Stimulated activated CD4-positive, alpha-beta T cell treated with anti-CD3 and anti-CD28 coated beads, Interleukin-4, amount 100 ng/mL, for 1 hour (primary cell): ENCODE measurements around the gene TAF1B.
A peak's percentile ranks its signal among the peaks of the same experiment; 100 is the strongest.

Source experiments
- DNase-seq: peaks from one replicate; pipeline ENCODE4 v3.0.0-alpha.2; 2020

TAF1B gene

DNA sequence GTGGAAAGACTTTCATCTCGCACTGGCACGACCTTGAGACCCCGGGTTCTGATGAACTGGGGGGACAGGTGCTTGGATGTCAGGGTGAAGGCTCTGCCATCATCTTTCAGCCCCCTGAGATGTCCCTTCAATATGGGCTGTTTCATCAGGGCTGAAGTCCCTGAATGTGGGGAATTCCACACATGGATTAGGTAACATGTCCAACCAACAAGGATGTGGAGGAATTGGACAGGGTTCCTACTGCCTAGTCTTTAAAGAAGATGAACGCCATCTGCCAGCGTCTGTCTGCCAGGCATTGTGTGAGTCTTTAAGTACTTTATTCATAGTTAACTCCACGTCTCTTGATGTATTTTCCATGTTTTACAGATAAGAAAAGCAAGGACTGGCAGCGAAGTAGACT is 102.3 kb downstream of the TAF1B start:
- no peak for DNase-seq

DNA sequence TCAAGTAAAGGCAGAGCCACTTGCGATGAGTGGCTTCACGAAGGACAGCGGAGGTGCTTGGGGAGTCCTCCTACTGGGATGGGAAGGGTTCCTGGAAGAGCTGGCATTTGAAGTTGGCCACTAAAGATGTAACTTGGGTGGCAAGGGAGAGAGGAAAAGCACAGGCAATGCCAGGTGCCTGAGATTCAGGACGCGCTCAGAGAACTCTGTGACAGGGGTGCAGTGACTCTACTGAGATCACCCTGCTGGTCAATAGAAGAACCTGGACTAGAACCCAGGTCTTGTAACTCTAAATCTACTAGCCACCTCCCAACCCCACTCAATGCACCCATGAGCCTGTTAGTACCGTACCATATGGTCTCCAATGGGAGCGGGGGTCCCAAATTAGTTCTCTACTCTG is 102.8 kb downstream of the TAF1B start:
- DNase-seq: no peak

DNA sequence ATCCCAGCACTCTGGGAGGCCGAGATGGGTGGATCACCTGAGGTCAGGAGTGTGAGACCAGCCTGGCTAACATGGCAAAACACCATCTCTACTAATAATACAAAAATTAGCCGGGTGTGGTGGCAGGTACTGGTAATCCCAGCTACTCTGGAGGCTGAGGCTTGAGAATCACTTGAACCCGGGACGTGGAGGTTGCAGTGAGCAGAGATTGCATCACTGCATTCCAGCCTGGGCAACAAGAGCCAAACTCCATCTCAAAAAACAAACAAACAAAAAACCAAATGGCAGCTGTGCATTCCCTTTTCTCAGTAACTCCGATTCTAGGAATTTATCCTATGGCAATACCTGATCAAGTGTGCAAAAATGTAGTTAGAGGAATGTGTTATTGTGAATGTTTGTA is 103.5 kb downstream of the TAF1B start:
- no peak for DNase-seq

DNA sequence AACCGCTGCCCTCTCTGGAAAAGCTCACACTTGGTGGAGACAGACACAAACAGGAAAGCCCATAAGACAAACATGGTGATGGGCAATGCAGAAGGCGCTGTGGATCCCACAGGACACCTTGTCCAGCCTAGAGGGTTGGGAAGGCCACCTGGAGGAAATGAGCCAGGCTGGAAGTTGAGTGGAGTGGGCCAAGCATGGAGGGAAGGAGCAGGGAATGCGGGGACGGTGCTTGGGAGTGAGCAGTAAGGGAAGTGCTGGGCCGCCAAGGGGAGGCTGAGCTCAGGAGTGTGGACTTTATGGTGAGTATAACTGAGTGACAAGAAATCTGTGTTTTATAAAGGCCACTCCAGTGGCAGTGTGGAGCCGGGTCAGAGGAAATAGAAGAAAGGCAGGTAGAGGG is 105.4 kb downstream of the TAF1B start:
- no peak for DNase-seq

DNA sequence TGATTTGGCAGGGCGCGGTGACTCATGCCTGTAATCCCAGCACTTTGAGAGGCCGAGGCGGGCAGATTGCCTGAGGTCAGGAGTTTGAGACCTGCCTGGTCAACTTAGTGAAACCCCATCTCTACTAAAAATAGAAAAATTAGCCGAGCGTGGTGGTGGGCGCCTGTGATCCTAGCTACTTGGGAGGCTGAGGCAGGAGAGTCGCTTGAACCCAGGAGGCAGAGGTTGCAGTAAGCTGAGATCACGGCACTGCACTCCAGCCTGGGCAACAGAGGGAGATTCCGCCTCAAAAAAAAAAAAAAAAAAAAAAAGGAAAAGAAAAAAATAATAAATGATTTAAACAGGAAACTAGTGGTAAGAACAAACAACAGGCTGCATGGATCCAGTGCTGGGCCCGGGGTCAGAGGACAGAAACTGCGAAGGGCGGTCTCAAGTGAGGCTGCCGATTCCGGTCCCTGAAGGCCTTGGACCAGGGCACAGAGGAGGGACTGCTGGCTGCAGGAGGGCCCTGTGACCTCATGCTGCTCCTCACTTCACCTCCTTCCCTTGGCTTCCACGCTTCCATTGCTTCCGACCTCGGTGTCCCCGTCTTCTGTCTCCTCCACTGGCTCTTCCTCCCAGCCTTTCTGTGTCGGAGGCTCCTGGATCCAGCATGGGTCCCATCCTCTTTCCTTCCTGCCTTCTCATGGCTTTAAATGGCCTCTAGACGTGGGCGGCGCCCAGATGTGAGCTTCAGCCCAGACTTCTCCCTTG is 106.1 kb downstream of the TAF1B start:
- no peak for DNase-seq

DNA sequence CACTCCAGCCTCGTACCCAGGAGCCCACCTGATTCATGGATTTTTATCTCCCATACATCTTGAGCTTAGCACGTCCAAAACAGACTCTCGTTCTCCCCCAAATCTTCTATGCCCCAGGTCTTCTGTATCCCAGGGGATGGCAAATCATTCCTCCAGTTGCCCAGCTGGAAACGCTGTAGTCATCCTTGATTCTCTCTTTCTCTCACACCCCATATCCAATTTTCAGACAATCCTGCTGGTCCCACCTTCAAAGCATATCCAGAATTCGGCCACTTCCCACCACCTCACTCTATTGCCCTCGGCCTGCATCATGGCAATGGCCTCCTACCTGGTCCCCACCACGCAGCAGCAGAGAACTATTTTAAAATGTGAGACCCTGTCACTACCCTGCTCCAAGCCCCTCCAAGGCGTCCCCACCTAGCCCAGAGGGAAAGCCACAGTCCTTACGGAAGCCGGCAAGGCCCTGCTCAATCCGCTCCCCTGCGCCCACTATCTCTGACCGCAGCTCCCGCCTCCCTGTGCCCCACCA is 106.8 kb downstream of the TAF1B start:
- DNase-seq: no peak

DNA sequence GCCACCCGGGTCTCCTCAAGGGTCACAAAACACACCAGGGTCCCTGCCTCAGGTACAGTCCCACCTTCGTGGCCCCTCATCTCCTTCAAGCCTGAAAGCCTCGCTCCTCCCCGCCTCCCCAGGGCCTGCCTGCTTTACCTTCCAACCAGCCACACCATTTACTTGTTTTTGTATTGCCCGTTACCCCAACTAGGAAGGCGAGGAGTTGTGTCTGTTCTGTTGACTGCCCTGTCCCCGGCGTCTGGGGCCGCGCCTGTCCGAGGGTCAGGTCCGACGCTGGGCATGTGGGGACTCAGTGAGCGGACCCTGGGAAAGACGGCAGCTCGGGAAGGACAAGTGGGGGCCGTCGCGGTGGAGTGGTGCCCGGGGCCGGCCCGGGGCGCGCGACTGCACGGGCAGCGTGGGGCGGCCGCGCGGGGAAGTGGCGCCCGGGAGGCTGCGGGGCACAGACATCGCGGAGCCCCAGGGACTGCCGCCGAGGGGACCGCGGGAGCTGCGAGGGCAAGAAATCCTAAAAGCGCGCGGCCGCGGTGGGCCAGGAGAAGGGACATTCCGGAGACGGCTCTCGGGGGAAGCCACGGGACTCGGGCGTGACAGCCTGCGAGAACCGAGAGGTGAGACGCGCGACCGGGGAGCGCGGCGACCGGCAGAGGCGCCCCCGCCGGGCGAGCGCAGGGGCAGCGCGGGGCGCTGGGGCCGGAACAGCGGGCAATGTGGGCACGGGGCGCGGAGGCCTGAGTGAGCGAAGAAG is 107.4 kb downstream of the TAF1B start:
- DNase-seq: peak; percentile 50

DNA sequence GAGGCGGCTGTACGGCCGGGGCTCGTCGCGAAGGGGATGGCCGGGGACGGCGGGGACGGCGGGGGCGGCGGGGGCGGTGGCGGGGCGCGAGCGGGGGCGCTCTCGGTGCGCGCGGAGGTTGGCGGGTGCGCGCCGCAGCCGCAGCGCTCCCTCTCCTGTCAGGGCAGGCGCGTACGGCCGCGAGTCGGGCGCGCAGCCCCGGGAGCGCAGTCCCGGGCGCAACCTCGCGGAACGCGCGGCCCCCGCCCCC is 107.9 kb downstream of the TAF1B start:
- DNase-seq: no peak

DNA sequence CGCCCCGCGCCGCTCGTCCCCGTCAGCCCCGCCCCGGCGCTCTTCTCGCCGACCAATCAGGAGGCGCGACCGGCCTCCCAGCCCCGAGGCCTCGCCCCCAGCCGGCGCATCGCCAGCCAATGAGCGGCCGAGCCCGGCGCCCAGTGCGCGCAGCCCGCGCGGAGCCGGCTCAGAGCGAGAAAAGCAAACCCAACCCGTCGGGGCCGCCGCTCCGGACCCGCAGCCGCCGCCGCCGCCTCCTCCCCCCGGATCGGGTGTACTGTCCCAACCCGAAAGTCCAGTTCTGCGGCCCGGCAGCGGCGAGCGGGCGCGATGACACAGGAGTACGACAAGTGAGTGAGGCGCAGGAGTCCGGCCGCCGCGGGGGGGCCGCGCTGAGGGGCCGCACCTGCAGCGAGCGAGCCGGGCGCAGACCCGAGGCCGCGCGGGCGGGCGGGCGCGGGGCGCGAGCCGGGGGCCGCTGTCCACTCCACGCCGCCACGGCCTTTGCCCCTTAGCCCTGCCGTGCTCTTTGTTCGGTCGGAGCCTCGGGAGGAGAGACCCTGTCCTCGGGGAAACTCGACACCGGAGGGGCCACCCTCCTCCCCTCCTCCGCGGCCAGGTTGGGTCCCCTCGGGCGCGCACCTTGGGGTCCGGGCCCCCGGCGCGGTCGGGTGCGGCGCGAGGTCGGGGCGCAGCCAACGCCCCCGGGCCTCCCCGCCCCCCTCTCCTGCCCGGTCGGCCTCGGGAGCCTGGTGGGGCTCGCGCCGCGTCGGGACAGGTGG is 108.4 kb downstream of the TAF1B start, which contains the start of gene GRHL1:
GRHL1 (plus strand) TSS at position 172 of the 764 bp plus-strand sequence; CDS start at position 313, 141 bp downstream.
- DNase-seq: peak; percentile 91

DNA sequence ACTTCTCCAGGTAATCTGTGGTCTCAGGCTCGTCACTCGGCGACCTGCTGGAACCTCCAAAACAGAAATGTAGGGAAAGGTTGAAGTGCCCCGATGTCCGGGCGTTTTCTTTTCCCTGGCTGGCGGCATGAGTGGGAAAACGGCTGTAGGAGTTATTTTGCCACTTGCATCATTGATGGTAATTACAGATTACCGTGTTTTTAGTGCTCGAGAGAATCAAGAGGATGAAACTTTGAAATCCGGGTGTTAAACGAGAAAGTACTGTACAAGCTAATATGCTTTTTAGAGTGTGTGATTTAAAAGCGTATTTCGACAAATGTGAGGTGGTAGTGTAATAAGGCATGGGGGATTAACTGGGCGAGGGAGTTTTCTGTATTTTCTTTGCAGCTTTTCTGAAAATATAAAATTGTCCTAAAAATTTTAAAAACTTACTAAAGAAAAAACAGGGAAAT is 109.0 kb downstream of the TAF1B start:
- DNase-seq: no peak

DNA sequence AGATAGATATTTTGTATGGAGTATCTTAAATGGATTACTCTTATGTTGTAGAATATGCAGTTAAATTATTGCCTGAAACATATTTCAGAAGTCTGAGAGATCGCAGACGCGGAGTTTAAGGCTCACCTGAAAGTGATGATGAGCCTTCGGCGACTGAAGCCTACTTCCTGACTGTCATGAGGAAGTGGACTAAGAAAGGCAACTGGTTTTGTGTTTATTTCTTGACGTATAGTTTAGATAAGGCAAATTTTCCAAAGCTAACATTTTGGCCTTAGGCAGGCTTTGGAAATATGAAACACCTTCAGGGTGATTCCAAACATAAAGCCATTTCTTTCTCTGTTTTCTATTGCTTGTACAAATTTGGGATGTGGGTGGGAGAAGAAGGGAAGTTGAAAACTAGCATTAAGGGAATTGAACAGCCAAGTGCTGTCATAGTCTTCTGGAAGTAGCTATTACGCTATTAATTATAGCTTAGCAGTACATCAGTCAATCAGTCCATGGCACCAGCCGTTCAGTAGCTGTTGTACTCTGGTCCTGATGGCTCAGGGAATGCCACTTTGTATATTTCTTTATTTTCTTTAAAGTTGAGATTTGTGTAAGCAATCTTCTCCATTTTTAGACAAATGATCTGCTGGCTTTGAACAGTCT is 109.7 kb downstream of the TAF1B start:
- no peak for DNase-seq

DNA sequence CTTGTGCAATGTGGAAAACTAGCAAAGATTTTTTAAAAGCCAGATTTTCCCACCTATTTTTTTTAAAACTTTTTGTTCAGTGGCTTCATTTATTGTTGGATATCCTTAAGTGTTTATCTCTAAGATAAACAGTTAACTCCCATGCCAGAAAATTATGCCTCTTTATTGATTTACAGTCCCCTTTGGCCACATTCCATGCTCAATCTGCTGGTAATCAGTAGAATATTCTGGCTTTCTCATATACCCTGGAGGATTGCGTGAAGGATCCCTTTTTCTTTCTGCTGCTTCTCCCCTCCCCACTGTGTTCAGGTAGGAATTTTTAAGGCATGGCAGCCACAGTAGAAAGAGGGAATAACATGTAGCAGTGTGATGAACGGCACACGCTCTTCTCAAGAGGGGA is 110.9 kb downstream of the TAF1B start:
- no peak for DNase-seq

DNA sequence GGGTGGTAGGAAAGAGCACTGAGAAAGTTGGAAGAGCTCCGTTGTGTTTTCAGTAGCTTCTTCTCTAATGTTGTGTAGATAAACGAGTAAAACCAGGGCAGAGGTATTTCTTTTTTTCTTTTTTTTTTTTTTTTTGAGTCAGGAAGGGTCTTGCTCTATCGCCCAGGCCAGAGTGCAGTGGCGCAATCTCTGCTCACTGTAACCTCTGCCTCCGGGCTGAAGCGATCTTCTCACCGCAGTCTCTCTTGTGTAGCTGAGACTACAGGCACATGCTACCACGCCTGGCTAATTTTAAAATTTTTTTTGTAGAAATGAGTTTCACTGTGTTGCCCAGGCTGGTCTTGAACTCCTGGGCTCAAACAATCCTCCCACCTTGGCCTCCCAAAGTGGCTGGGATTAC is 114.8 kb downstream of the TAF1B start:
- DNase-seq: no peak

DNA sequence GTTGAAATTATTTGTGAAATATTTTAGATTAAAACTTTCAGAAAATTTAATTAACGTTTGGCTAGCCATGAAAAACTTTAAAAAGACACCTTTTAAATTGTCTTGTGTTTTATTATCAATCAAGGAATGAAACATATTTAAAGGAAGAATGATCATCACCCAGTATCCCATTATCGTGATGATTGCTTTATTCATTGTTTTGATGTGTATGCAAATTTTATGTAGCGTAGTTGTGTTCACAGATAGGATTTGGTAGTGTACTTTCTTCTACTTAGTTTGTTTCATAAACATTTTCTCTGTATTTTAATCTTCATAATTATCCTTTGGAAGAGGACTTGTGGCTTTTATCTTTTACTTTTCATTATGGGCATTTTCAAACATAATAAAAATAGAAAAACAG is 116.0 kb downstream of the TAF1B start:
- no peak for DNase-seq

DNA sequence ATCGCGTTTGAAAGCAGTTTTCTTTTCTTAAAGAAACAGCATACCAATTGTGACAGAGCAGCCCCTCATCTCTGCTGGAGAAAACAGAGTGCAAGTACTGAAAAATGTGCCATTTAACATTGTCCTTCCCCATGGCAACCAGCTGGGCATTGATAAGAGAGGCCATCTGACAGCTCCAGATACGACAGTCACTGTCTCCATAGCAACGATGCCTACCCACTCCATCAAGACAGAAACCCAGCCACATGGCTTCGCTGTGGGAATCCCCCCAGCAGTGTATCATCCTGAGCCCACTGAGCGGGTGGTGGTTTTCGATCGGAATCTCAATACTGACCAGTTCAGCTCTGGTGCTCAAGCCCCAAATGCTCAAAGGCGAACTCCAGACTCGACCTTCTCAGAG is 117.7 kb downstream of the TAF1B start:
- DNase-seq: no peak

DNA sequence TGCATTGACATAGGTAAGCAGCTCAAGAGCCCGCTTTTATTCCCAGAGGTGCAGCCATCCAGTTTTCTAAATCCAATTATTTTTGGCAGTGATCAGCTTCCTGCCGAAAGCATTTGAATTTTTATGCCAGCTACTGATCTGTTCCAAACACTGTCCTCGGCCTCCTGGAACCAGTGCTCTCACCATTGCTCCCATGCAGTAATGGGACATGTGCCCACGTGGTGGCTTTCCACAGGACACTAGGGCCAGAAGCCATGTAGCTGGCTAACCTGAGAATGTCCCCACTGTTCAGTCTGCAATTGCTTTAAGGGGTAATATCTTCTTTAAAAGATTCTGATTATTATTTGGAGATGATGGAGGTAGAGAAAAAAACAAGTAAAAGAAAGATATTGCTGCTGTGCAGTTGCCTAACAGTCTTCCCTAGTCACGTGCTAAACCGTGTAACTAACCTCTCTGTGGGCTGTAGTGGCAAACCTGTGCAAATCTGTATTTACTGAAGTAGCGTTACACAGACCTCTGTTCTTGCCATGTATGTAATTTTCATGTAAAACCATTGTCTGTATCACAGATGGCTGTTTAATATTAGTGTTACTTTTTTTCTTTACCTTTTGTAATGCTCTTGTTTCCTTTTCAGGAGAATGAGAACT is 121.2 kb downstream of the TAF1B start:
- DNase-seq: no peak

DNA sequence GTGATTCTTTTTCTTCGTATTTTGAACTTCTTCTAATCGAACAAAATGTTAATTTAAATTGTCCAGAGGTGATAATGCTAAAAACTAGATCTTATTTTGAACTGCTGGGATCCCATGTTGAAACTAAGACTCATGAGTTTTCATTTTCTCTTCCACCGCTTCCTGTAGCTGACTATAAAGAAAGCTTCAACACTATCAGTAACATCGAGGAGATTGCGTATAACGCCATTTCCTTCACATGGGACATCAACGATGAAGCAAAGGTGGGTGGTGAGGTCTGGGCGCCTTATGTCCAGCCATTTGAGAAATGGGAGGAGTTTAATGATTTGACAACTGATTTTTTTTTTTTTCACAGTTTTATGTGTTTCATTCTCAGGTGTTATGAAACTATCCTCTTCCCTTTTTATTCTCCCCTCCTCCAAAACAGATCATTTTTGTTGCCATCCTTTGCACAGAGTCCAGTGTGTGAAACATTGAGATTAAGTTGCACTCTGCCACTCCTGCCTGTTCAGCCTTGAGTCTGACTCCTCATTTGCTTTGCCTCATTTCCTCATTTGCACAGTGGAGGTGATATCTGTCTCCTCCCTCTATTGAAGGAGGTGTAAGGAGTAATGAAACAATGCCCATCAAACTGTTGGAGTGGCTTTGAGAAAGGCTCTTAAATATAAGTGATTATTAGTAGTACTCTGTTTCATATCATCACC is 122.0 kb downstream of the TAF1B start:
- no peak for DNase-seq

DNA sequence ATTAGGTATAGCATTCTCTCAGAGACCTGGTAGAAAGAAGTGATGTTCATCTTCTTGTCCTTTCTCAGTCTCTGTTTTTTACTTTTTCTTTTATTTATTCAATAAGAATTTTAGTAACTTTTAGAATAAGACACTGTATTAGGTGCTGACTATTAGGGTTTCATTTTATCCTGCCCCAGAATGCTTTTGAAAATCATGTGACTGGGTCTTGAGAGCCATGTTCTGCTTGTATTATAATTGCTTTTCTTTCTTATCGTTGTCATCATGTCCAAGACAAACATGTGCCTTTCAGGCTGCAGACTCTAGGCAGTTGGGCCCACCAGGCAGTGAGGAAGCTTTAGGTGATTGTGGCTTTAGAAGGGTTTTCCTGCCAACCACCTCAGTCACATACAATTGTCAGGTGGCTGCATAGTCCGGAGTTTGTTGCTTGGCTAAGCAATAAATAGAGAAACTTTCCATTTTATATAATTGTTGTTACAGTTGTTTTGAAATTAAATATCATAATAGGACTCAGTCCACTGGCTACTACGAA is 123.3 kb downstream of the TAF1B start:
- no peak for DNase-seq

DNA sequence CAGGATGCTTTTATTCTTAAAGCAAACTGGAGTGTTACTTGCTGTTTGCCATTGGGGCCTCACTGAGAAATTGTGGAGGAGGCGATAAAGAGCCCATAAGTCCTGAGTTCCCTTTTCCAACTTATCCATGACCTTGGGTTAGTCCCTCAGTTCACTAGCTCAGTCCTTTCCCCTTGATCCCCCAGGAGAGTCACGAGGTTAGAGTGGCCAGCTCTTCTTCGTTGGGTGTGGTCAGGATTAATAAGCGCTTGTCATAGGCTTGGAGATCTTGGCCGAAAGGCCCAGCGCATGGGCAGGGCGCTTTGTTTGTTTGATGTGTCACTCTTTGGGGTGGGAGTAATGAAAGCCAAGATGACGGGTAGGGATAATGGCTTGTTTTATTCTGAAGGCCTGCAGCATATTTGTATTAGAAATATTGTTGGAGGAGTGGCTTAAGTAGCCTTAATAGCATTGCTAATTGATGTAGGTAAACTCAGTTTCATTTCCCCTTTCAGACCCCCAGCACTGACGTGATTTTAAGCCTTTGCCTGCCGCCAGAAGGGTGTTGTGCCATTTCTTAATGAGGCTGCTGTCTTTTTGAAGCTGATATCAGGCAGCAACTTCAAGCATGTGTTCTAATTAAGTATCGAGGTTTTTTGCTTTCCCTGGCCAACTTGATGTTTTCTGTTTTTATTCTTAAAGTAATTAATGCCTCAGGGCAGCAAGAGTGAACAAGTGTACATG is 123.9 kb downstream of the TAF1B start:
- no peak for DNase-seq

DNA sequence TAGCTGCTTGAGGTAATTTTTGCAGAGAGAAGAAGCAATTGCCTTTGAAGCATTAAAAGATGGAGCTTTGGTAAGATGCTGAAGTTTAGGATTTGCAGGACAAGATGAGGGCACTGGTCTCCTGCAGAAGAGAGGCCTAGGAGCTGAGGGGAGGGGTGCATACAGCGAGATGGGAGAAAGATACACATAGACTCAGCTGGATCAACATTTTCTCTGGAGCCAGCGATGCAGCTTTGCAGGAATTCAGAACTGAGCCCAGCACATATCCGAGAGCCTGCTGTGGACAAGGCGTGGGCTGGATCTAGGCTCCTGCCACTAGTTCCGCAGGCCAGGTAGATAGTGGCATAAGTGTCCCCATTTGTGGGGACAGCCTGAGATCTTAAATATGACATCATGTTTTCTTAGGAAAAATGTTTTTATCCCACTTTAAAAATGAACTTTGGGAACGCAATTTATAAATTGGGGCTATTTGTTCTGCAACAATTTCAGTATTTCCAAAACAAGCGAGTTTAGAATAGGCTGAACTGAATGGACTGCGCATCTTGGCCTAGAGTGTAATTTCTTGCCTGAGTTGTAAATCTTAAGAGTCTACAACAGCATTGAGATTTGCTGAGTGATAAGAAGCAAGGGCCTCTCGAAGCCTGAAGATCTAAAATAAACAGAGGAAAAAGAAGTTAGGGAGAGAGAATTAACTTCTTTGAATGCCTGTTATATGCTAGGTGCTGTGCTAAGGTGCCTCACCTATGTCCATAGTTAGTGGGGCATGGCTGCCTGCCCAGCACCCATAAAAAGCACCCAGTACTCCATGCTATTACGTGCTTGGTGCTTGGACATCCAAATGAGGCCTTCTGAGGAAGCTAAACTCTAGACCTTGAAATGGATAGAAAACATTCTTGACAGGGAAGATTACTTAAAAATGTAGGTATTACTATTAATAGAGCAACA is 125.6 kb downstream of the TAF1B start:
- DNase-seq: no peak
